HG02642 (cell line): Measurements from ENCODE around the gene MBD5.
"Not testable (repeated sequence)": the region's sequence is repeated elsewhere in the genome, so short reads cannot be mapped to it uniquely, and the experiment has no call there.

ENCODE experiments used
- ATAC-seq: cut with Tn5 transposase; IDR thresholded peaks from one replicate; pipeline ENCODE4 v1.9.1; 2021; ENCODE audit warnings: mild to moderate bottlenecking; ENCODE audit not compliant: unreplicated experiment, poor library complexity

MBD5 gene

GRCh38 chr2:148533685-148534084 lies 512.8 kb downstream of the MBD5 start:
- no peak for ATAC-seq

DNA sequence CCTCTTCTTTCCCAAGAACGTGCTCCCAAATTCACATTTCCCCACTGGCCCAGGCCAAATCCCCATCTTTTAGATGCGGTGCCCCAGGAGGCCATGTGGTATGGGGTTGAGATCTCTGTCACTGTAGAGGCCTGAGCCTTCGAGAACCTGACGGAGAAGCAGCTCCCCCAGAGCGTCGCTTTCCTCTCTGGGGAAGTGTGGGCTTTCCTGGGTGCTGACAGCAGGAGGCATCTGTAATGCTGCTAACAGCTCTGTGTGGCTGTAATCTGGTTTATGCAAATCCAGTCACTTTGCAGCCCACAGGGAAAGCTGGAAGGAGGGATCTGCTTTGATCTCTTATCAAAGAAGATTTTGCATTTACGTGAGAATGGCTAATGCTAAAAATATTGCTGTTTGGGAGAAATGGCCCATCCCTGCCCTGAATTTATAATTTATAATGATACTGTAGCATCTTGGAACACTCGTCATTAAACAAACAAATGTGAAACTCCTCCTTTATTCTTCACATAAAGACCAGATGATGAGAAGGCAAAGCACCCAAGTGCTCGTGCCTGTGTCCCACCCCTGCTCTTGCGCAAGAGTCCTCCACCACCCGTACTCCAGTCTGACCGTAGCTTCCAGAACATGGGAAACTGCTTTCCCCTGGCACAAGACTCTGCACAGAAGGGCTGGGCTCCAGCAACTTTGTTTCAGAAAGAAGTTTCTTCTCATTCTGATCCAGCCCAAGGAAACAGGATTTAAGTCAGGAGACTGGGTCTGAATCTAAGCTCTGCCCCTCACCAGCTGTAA lies 513.7 kb downstream of the MBD5 start:
- ATAC-seq: no peak

DNA sequence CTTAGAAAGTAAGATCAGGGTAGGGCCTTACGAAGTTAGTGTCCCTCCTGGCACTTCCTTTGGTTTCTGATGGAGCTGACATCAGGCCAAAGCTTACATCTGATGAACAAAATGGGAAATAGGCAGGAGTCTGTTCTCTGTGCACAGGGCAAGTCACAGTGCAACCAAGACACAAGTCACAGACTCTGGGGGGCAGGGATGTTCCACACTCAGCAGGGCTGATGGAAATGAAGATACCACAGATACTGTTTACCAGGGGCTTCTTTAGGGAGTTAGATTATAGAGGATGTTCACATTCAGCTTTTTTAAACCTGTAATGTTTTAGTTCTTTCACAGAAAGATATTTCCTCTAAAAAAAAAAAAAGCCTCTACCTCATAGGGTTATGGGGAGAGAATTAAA lies 517.5 kb downstream of the MBD5 start:
- no peak for ATAC-seq

DNA sequence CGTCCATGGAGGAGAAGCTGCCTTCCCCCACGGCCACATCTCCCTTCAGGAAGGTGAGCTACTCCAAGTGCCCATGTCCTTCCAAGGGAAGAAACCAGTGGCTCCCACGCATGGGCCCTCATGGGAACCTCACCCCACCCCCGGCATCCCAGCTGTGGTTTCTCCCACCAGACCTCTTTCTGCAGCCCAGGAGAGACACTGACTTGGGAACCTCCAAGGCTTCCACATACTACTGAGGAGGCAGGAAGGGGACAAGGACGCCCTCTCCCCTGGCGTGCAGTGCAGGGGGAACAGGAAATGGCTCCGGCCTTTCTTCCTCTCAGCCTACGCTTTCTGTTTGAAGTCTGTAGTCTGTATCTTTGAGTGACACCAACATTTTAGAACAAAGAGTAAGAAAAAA lies 519.1 kb downstream of the MBD5 start:
- peak; percentile 70 for ATAC-seq

DNA sequence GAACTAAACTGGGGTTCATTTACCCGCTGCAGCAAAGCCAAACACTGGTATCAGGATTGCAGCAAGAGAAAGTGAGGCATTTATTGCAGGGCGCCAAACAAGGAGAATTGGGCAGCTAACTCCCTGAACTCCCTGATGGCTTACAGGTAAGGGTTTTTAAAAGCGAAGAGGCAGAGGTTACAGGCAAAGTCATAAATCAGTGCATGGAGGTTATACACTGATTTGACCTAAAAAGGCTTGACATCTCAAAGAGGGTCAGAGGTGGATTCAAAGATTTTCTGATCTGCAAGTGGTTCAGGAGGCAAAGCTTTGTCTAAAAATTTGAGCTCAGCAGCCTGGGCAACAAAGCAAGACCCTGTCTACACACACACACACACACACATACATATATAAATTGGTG lies 520.9 kb downstream of the MBD5 start:
- no peak for ATAC-seq

DNA sequence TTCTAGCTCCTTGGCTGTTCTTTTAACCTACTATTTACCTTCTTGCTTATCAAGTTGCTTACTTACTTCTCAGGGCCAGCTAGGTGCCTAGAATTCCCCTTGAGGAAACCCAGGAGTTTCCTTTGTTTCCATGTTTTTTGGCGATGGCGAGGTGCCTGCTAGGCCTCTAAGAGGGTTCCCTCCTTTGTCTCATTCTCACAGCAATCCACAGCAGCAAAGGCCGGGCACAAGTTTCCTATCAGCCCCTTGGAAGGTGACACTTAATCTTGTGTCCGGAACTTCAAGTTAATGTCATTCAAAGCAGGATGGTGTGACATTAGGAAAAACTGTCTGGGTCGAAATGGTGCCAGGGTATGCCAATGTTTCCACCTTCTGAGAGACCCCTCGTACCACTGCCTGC lies 521.7 kb downstream of the MBD5 start:
- ATAC-seq: no peak

GRCh38 chr2:148543088-148543540 lies 522.2 kb downstream of the MBD5 start:
- ATAC-seq: not testable (repeated sequence)

DNA sequence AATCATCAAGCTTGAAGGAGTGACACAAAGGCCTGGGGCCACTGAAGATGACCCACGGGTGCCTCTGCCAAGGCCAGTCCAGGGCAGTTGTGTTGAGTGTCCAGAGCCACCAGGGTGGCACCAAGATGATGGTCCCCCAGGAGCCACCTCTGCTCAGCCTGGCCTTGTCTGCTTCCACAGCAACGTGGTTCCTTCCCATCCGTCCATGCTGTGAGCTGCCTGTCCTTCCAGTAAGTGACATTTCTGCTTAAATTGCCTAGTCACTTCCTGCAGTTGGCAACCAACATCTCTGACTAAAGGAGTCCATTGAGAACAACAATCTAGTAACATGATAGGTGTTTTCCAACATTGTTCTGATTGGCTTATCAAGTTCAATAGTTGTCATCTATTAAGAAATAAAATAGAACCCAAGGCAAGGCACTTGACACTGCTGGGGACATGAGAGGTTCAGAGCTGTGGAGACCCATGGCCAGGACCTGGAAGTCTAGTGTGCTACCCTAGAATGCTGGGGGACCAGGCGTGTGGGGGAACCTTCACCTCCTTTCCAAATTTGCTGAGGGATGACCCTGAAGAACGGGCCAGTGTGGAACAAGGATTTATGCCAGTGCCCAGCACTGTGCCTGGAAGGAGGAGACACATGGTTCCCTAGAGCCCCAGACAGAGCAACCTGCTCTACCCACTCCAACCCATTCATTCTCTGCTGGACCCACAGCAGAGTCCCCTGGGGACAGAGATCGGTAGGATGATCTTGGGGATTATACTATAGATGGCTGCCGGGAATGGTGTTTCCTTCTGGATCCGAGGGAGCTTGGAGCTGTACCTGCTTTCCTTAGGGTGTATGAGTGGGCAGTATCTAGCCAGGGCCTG lies 524.7 kb downstream of the MBD5 start:
- no peak for ATAC-seq

GRCh38 chr2:148546270-148546669 lies 525.4 kb downstream of the MBD5 start:
- no peak for ATAC-seq

DNA sequence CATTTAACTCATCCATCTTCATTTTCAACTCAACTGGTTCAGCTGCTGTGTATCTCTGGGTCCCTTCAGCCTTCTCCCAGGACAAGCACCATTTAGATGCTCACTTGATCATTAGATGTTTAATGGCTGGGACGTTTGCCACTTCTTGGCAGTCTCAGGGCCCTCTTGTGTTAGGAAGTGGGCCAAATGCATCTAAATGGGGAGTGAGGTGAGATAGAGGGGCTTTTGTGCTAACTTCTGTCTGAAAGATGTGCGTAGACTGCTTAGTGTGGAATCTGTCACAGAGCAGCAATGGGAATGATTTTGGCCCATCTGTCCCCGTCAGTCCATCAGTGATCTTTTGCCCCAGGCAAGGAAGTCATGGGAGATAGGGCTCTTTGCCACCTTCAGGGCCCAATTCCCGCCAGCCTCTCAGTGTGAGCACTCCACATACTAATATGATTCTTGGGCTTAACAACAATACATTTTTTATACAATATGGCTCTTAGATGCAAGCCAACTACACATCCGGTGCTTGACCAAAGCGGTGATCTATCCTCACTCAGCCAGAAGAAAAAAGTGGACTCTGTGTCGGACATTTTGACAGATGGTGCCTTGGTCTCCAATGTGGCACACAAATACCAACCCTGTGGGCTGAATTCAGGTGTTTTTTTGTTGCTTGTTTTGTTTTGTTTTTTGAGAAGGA lies 528.0 kb downstream of the MBD5 start:
- no peak for ATAC-seq

GRCh38 chr2:148552675-148553331 lies 531.9 kb downstream of the MBD5 start:
- peak; percentile 45 for ATAC-seq

DNA sequence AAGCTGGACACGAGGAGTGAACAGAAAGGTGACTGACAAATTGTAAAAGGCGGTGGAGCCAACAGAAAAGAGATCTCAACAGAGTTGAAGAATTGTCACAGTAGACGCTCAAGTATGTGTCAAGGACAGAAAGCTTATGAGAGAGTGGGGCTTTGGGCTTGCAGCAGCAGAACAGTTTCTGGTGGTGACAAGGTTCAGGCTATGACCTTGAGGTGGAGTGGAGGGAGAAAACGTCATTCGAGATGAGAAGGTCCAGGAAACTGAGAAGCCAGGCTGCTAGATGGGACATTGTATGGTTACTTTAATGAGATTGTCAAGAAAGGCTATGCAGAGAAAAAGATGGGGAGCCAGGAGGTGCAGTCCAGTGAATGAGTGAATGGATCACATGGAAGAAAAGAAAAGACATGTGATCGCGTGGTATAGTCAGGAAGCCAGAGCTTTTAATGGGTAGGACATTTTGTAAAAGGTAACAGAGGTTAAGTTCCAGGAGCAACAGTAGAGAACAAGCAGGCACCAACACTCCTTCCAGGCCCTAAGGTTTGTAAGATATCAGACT lies 532.5 kb downstream of the MBD5 start:
- no peak for ATAC-seq

DNA sequence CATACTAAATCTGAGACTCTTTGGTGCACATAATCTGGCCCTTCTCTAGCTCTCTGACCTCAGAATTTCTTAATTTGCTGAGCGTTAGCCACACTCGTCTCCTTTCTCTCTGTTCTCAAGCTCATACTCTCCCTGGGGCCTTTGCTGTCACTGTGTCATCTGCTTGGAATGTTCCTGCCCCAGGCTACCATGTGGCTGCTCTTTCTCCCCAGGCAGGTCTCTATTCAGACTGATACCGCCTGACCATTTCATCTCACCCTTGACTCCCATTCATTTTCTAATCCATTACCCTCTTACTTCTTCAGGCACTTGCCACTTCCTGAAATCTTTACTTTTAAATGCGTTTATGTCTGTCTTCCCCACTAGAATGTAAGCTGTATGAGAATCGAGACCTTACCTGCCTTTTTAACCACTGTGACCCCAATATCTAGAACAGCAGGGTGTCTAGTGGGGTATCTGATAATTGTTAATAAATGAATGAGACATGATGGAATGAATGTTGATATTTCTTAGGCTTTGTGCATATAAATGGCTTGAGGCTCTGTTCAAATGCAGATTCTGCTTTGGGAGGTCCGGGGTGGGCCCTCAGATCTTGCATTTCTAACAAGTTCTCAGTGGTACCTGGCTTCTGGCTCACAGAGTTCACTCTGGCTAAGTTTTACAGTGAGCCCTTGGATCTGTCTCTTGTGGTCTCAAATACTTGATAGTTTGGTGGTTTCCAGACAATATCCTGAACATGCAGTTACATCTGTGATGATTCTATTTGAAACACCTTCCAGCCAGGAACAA lies 533.8 kb downstream of the MBD5 start:
- ATAC-seq: no peak

DNA sequence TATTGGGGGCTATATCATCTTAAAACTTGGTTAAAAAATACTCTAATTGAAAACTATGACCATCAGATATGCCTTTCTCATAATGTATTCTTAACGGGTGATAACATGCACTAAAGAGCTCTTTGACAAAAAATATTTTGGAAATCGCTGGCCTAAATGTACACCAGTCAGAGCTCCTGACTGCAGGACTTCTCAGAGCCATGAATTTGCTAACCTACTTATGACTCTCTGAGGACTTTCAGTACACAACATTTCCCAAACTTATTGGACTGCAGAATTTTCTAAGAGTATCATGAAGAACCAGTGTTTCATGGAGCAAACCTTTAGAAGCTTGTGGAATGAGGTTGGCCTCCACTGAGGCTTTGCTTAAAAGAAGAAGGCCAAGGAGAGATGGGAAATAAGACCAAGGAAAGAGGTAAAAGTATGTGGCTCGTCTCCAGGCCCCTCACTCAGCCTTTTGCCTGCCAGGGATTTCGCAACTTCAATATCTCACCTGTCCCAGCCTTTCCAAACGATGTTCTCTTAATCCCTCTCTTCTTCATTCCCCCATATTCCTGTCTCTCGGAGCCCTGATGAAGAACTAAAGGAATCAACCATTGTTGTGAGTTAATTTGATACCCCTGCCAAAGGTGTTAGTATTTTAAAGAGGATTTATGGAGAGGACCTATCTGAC lies 534.9 kb downstream of the MBD5 start:
- no peak for ATAC-seq

GRCh38 chr2:148557844-148558436 lies 537.0 kb downstream of the MBD5 start:
- peak; percentile 82 for ATAC-seq

DNA sequence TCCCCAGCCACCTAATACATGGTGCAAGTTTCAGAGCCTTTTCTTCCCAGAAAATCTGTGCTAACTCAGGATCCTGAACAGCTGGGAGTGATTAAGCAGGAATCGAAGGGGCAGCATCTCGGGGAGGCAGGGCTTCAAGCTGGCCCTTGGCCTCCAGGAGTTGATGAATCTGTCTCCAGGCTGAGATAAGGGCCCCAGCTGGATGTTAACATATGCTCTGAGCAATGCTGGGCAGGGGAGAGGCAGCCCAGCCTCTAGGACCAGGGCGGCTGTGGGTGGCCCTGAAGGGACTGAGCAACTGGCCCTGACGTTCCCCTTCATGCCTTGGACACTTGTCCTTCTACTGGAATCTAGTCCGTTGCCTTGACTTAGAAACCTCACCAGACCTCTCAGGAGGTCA lies 539.6 kb downstream of the MBD5 start:
- no peak for ATAC-seq

DNA sequence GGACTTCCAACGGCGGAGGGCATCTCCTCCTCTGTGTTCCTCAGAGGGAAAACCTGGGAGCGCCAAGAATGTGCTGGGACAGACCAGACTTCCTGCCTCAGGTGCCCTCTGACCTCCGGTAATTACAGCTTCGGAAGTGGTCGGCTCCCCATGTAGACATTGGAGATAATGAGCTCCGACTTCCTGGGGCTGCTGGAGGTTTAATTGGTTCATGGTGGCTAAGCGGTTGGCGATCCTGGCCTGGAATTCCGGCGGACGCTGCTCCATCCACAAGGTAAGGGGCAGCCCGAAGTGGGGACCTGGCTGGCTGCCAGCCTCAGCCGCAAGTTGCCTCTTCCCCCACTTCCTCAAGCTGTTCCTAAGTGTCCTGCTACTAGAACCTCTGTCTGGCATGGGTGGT lies 540.5 kb downstream of the MBD5 start:
- ATAC-seq: no peak

- no peak for ATAC-seq
These were observed 544.5 kb downstream of the MBD5 start for GRCh38 chr2:148565272-148565894.
